Measurements from ENCODE around the gene FAM149A.

FAM149A gene

DNA sequence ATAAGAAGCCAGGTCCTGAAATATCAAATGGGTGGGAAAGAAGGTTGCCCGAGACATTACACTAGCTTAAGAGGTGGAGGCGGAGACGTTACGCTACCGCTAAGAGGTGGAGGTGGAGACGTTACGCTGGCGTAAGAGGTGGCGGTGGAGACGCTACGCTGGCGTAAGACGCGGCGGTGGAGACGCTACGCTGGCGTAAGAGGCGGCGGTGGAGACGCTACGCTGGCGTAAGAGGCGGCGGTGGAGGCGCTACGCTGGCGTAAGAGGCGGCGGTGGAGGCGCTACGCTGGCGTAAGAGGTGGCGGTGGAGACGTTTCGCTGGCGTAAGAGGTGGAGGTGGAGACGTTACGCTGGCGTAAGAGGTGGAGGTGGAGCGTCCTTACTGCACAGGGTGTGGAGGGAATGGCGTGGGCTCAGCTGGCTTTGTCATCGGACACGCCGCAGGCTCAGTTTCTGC lies 99.6 kb downstream of the FAM149A start:
- peak; percentile 22 for DNase-seq

DNA sequence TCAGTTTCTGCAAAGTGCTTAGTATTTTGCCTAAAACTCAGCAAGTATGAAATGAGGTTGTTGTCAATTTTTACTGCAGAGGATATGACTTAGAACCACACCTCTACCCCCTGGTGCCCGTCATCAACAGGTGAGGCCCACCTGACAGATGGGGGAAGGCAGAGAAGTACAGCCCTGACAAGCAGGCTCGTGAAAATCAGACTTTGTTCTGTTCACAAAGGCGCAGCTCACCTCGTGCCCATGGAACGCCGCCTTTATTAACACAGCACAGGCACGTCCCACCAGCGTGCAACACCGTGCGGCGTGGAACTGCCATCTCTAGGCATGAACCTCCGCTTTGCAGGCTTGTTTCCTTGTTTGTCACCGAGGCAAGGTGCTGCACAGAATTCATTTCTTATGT lies 100.2 kb downstream of the FAM149A start:
- no peak for DNase-seq

DNA sequence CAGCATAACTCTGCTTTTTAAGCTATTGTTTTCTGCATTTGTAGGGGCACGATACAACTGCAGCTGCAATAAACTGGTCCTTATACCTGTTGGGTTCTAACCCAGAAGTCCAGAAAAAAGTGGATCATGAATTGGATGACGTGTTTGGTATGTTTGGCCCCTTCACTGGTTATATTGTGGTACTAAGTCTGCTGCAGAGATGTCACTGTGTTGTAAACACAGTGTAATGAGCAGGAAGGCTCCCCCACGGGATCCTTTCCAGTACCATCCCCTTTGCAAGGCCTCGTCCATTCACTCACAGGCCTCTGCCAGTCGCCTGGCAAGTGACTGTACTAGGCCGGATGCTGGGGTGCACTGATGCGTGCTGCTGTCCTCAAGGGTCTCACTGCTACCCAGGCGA lies 100.7 kb downstream of the FAM149A start:
- DNase-seq: no peak

DNA sequence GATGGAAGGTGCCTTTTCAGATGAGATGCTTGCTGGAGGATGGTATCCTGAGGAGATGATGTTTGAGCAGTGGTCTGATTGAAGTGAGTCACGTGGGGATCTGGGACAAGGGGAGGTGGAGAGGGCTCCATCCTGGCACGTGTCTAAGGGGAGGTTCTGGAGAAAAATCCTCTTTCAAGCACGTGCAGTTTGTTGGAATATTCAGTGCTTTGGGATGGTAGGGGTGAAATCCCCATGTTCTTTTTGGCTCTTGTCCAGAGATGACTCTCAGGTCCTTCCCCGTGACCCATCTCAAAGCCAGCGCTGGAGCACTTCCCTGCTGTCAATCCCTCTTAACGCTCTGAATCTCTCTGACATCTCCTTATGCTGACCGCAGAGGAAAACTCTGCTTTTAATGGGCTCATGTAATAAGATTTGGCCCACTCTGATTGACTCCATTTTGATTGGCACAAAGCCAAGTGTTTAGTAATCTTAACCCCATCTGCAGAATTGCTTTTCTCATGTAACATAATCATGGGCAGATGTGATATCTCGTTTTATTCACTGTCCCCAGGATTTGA lies 112.0 kb downstream of the FAM149A start:
- no peak for DNase-seq

DNA sequence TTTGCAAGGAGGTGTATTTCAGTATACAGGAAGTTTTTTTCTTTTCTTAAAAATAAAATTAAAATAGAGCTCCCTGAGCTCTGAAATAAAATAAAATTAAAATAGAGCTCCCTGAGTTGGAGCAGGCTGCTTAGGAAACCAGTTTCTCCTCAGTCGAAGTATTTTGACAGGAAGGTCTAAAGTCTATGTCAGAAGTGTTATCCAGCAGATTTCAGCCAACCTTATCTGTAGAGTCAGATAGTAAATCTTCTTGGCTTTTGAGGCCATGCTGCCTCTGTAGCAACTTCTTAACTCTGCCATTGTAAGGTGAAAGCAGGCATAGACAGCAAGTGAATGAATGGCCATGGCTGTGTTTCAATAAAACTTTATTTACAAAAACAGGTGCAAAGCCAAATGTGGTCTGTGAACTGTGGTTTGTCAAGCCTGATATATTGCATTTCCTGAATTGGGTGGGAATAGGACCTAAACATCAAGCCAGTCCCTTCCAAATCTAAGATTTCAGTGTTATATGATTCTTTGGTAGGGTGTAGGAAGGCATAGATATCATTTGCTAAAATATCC lies 113.3 kb downstream of the FAM149A start:
- DNase-seq: no peak

DNA sequence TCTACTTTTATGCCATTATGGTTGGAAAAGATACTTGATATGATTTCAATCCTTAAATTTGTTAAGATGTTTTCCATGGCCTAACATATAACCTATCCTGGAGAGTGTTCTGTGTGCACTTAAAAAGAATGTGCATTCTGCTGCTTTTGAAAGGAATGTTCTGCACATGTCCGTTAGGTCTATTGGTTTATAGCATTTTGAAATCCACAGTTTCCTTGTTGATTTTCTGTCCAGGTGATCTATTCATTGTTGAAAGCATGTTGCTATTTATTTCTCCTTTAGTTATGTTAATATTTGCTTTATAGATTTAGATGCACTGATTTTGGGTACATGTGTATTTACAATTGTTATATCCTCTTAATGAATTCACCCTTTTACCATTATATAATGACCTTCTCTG lies 117.1 kb downstream of the FAM149A start:
- DNase-seq: no peak
